Breast epithelium (tissue), 3 donors: Measurements from ENCODE around the gene RPS6KC1.

Experiments used
- POLR2A ChIP-seq: fragments of 450-650 bp; IDR thresholded peaks from one replicate; pipeline ENCODE4 v1.6.1; 2016; ENCODE audit warnings: antibody characterized with exemption, mild to moderate bottlenecking, moderate library complexity
- TF ChIP-seq, protein P1 (sequence below), 3 donors: fragments of 450-650 bp; IDR thresholded peaks; one replicate each; pipeline ENCODE4 v1.5.1; 2016 to 2017; ENCODE audit warnings: antibody characterized with exemption in 3 of 3, mild to moderate bottlenecking in 3 of 3, moderate library complexity in 3 of 3

DNA sequence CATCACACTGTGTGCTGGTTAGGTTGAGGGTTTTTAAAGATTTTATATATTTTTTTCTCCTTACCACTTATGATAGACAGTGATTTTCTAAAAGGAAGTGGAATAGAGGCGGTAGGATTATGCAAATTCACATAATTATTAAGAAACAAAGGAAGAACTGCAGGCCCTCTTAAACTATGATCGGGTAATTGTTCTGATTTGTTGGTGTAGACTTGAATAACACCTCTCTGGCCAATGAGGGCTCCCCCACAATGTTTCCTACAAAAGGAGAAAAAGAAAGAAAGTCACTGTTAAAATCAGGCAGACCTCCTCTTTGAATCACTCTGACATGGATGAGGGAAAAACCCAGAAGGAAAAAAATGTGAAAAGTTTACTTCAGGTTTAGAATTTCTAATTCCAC, 241.6 kb downstream of the RPS6KC1 start:
- TF ChIP-seq POLR2A: no peak
- TF ChIP-seq, protein P1, sequence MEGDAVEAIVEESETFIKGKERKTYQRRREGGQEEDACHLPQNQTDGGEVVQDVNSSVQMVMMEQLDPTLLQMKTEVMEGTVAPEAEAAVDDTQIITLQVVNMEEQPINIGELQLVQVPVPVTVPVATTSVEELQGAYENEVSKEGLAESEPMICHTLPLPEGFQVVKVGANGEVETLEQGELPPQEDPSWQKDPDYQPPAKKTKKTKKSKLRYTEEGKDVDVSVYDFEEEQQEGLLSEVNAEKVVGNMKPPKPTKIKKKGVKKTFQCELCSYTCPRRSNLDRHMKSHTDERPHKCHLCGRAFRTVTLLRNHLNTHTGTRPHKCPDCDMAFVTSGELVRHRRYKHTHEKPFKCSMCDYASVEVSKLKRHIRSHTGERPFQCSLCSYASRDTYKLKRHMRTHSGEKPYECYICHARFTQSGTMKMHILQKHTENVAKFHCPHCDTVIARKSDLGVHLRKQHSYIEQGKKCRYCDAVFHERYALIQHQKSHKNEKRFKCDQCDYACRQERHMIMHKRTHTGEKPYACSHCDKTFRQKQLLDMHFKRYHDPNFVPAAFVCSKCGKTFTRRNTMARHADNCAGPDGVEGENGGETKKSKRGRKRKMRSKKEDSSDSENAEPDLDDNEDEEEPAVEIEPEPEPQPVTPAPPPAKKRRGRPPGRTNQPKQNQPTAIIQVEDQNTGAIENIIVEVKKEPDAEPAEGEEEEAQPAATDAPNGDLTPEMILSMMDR (IDR thresholded peaks at IDR 0.05): no peak
